ENCODE measurements around the gene TRAK1.
A peak's percentile ranks its signal among the peaks of the same experiment; 100 is the strongest.

Gene TRAK1

GRCh38 chr3:42254566-42254965 lies 163.4 kb downstream of the TRAK1 start:
- Histone ChIP-seq H3K4me3 (ENCODE audit: low read length) (no peak overlapping the region), H3K27ac (ENCODE audit: low read depth, low read length) (no peak overlapping the region), H3K9ac (ENCODE audit: low read length) (no peak overlapping the region), H3K27me3 (ENCODE audit: control insufficient read depth, insufficient read depth, low read length) (no peaks in the 10 kb centered on the region), H3K36me3 (ENCODE audit: control insufficient read depth, insufficient read depth, low read length) (no peaks in the 10 kb centered on the region), H3K4me1 (ENCODE audit: control insufficient read depth, insufficient read depth, low read length) (no peaks in the 10 kb centered on the region)

GRCh38 chr3:42256135-42256819 lies 165.1 kb downstream of the TRAK1 start:
- no peaks in the 10 kb centered on the region for H3K36me3 ChIP-seq (ENCODE audit: control insufficient read depth, insufficient read depth, low read length)
- H3K4me3 ChIP-seq (ENCODE audit: low read length) = no peak overlapping the region
- no peak overlapping the region for H3K9ac ChIP-seq (ENCODE audit: low read length)
- no peak overlapping the region for H3K27ac ChIP-seq (ENCODE audit: low read depth, low read length)
- no peaks in the 10 kb centered on the region for H3K27me3 ChIP-seq (ENCODE audit: control insufficient read depth, insufficient read depth, low read length)
- H3K4me1 ChIP-seq (ENCODE audit: control insufficient read depth, insufficient read depth, low read length) = no peaks in the 10 kb centered on the region

DNA sequence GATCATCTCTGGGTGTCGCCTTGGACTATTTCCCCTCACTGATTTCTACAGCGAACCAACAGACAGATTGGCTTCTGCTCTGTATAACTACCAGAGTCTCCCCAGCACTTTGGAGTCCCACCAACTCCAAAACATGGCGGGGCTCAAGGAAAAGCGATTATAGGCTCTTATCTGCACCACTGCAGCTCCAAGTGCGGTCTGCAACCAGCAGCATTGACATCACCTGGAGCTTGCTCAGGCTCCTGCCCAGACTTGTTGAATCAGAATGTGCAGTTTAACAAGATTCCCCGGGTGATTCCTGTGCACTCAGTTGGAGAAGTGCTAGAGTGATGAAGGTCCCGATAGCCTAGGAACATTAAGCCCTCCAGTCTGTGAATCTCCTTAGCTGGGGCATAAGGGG lies 165.8 kb downstream of the TRAK1 start:
- Histone ChIP-seq H3K27ac (ENCODE audit: low read depth, low read length) (no peak overlapping the region), H3K4me1 (ENCODE audit: control insufficient read depth, insufficient read depth, low read length) (no peaks in the 10 kb centered on the region), H3K27me3 (ENCODE audit: control insufficient read depth, insufficient read depth, low read length) (no peaks in the 10 kb centered on the region), H3K9ac (ENCODE audit: low read length) (no peak overlapping the region), H3K4me3 (ENCODE audit: low read length) (no peak overlapping the region), H3K36me3 (ENCODE audit: control insufficient read depth, insufficient read depth, low read length) (no peaks in the 10 kb centered on the region)

GRCh38 chr3:42262525-42262924 lies 171.4 kb downstream of the TRAK1 start:
- H3K36me3 ChIP-seq (ENCODE audit: control insufficient read depth, insufficient read depth, low read length) = no peaks in the 10 kb centered on the region
- peaks cover 21% of the 10 kb centered on the region for H3K27me3 ChIP-seq (ENCODE audit: control insufficient read depth, insufficient read depth, low read length)
- no peak overlapping the region for H3K27ac ChIP-seq (ENCODE audit: low read depth, low read length)
- H3K4me3 ChIP-seq (ENCODE audit: low read length) = no peak overlapping the region
- H3K9ac ChIP-seq (ENCODE audit: low read length) = no peak overlapping the region
- peaks cover 5% of the 10 kb centered on the region for H3K4me1 ChIP-seq (ENCODE audit: control insufficient read depth, insufficient read depth, low read length)

DNA sequence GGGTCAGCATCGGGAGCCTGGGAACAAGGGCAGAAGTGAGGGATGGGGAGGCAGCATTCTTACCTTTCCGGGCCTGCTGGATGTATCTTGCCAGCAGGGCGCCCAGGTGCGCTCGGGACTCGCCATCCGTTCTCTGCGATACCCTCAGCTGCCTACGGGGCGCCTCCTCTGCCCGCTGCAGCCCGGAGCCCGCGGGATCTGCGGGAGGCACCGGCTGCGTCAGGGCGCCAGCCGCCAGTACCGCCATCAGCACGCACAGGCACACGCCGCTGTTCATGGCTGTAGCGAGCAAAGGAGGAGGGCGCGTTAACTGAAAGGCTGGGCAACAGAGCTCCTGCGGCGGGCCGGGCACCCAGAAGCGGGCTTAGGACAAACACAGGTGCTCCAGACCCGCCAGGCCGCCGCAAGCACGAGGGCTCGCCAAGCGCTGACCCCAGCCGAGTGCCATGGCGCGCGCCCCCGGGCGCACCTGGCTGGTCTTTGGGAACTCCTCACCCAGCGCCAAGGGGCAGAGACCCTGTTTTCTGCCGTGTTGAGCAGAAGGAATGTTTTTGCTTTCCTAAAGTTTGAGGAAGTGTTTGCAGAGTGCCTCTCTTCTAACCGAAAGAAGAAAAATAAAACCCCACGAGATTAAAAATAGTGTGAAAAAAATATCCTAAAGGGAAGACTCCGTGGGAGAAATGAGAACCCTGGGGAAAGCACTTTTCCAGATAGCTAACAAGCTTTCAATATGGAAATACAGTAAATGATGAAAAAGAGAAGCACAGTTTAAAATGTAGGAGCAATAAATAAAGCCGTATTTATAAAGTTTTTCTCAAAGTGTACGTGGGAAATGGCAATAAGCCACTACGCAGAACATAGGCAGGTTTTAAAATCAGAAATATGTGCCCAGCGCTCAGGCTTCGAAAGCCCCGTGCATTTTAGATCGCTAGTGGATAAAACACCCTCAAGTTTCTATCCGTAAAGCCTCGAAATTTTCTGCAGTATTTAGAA lies 172.5 kb downstream of the TRAK1 start:
- H3K27me3 ChIP-seq (ENCODE audit: control insufficient read depth, insufficient read depth, low read length) = peaks cover 21% of the 10 kb centered on the region
- H3K36me3 ChIP-seq (ENCODE audit: control insufficient read depth, insufficient read depth, low read length) = no peaks in the 10 kb centered on the region
- H3K4me1 ChIP-seq (ENCODE audit: control insufficient read depth, insufficient read depth, low read length) = peaks cover 5% of the 10 kb centered on the region
- H3K27ac ChIP-seq (ENCODE audit: low read depth, low read length) = no peak overlapping the region
- peak overlapping the region; percentile 17 for H3K4me3 ChIP-seq (ENCODE audit: low read length)
- no peak overlapping the region for H3K9ac ChIP-seq (ENCODE audit: low read length)

DNA sequence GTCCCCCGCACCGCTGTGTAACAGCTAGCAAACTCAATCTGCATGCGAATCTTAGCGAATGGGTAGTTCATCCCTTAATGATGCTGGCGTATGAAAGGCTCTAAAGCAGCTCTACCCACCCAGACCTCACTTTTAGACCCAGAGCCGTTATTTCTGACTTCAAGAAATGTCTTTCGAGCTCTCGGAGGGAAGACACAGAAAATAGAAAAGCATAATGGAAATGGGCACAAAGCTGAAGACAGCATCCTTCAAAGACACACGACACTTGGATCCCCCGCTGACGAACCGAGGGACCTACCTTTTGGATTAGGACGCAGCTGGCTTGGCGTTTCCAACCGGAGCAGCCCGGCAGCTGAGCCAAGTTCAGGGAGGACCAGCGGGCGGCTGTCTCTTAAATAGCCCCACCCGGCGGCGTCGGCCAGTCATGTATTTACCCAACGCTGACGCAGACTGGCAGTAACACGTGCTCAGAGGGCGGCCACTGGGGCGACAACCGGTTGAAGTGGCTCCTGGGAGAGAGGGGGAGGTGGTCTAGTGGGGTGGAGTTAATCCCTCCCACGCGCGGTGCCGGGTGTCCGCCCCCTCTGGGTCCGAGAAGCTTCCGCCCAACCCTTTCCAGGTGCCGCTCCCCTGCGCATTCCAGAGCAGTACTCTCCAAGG lies 173.4 kb downstream of the TRAK1 start:
- no peak overlapping the region for H3K9ac ChIP-seq (ENCODE audit: low read length)
- no peak overlapping the region for H3K27ac ChIP-seq (ENCODE audit: low read depth, low read length)
- H3K27me3 ChIP-seq (ENCODE audit: control insufficient read depth, insufficient read depth, low read length) = peaks cover 21% of the 10 kb centered on the region
- H3K4me1 ChIP-seq (ENCODE audit: control insufficient read depth, insufficient read depth, low read length) = peaks cover 5% of the 10 kb centered on the region
- H3K36me3 ChIP-seq (ENCODE audit: control insufficient read depth, insufficient read depth, low read length) = no peaks in the 10 kb centered on the region
- peak overlapping the region; percentile 46 for H3K4me3 ChIP-seq (ENCODE audit: low read length)

GRCh38 chr3:42265059-42265991 lies 174.2 kb downstream of the TRAK1 start:
- Histone ChIP-seq H3K9ac (ENCODE audit: low read length) (no peak overlapping the region), H3K27me3 (ENCODE audit: control insufficient read depth, insufficient read depth, low read length) (peaks cover 21% of the 10 kb centered on the region), H3K36me3 (ENCODE audit: control insufficient read depth, insufficient read depth, low read length) (no peaks in the 10 kb centered on the region), H3K4me3 (ENCODE audit: low read length) (no peak overlapping the region), H3K27ac (ENCODE audit: low read depth, low read length) (no peak overlapping the region), H3K4me1 (ENCODE audit: control insufficient read depth, insufficient read depth, low read length) (peaks cover 5% of the 10 kb centered on the region)

DNA sequence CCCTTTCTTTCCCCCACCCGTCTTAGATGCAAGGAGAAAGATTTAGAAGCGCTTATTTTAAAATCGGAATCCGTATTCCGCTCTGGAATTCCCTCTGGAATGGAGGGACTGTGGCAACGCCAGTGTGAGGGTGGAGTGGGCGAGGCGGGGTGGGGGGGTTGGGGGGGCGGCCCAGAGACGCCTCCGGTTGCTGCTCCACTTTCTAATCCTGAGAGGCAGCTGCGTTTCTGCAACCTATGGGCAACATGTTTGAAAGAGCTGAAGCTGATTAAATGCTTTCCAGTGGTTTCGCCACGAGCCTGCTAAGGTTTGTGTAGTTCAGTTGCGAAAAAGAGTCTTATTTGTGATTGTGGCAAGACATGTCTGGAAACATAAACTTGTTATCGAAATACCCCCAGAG lies 174.9 kb downstream of the TRAK1 start, which contains the start of gene CCK:
Gene CCK (minus strand): TSS at position 101 of the 400 bp plus-strand sequence. CDS start 2,555 bp downstream, outside the sequence.
- Histone ChIP-seq H3K4me1 (ENCODE audit: control insufficient read depth, insufficient read depth, low read length) (peaks cover 5% of the 10 kb centered on the region), H3K4me3 (ENCODE audit: low read length) (no peak within 1 kb of the TSS), H3K27ac (ENCODE audit: low read depth, low read length) (no peak within 1 kb of the TSS), H3K9ac (ENCODE audit: low read length) (no peak within 1 kb of the TSS), H3K27me3 (ENCODE audit: control insufficient read depth, insufficient read depth, low read length) (peaks cover 21% of the 10 kb centered on the region), H3K36me3 (ENCODE audit: control insufficient read depth, insufficient read depth, low read length) (no peaks in the 10 kb centered on the region)

DNA sequence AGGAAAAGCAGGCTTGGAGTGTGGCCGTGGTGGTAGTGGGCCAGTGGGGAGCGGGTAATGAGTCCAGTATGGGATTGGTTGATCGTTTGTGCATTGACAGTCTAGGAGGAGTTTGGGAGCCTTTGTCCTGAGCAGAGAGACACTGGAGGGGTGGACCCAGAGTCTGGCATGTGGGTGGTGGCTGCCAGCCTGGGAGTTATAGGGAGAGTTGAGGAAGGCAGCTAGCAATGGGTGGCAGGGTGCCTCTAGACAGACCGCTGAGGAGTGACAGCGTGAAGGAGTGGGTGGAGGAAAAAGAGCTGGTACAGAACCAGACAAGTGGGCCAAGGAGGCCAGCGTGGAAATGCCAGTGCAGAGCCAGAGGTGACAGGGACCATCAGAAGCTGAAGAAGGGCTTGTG lies 176.7 kb downstream of the TRAK1 start:
- no peak overlapping the region for H3K4me3 ChIP-seq (ENCODE audit: low read length)
- H3K4me1 ChIP-seq (ENCODE audit: control insufficient read depth, insufficient read depth, low read length) = peaks cover 5% of the 10 kb centered on the region
- H3K36me3 ChIP-seq (ENCODE audit: control insufficient read depth, insufficient read depth, low read length) = no peaks in the 10 kb centered on the region
- no peak overlapping the region for H3K27ac ChIP-seq (ENCODE audit: low read depth, low read length)
- peaks cover 21% of the 10 kb centered on the region for H3K27me3 ChIP-seq (ENCODE audit: control insufficient read depth, insufficient read depth, low read length)
- H3K9ac ChIP-seq (ENCODE audit: low read length) = no peak overlapping the region

GRCh38 chr3:42269647-42270046 lies 178.5 kb downstream of the TRAK1 start:
- H3K4me1 ChIP-seq (ENCODE audit: control insufficient read depth, insufficient read depth, low read length) = peaks cover 2% of the 10 kb centered on the region
- no peaks in the 10 kb centered on the region for H3K36me3 ChIP-seq (ENCODE audit: control insufficient read depth, insufficient read depth, low read length)
- no peak overlapping the region for H3K4me3 ChIP-seq (ENCODE audit: low read length)
- no peak overlapping the region for H3K9ac ChIP-seq (ENCODE audit: low read length)
- H3K27me3 ChIP-seq (ENCODE audit: control insufficient read depth, insufficient read depth, low read length) = peaks cover 8% of the 10 kb centered on the region
- no peak overlapping the region for H3K27ac ChIP-seq (ENCODE audit: low read depth, low read length)

DNA sequence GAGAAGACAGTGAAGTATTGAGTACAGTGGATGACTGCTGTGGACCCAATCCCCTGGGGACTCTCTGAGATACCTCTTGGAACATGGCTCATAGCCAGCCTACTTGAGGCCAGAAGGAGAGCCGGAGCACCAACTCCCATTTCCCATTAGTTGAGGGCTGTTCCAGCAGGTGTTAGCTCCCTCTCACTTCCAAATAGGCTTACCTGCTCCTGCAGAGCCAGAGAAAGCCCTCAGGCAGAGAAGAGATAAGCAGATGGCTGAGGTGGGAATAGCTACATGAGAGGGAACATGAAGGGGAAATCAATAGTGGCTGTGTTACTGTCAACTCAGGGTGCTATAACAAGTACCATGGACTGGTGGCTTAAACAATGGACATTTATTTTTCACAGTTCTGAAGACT lies 179.4 kb downstream of the TRAK1 start:
- peaks cover 3% of the 10 kb centered on the region for H3K27me3 ChIP-seq (ENCODE audit: control insufficient read depth, insufficient read depth, low read length)
- H3K9ac ChIP-seq (ENCODE audit: low read length) = no peak overlapping the region
- no peak overlapping the region for H3K4me3 ChIP-seq (ENCODE audit: low read length)
- H3K27ac ChIP-seq (ENCODE audit: low read depth, low read length) = no peak overlapping the region
- no peaks in the 10 kb centered on the region for H3K4me1 ChIP-seq (ENCODE audit: control insufficient read depth, insufficient read depth, low read length)
- no peaks in the 10 kb centered on the region for H3K36me3 ChIP-seq (ENCODE audit: control insufficient read depth, insufficient read depth, low read length)

Data from rectal smooth muscle tissue (tissue), 1 donor.